Fibroblast of villous mesenchyme (primary cell): ENCODE measurements around the gene IGFBP4. TPM values are rescaled to one million over a fixed set of nuclear protein-coding genes. Genes with fewer than 3 reads are reported as not detected.

Experiments
- DNase-seq: peaks from one replicate; pipeline ENCODE4 v3.0.0-alpha.2; 2010; ENCODE audit warnings: low read depth
- H3K4me3 ChIP-seq: 2 replicates; pipeline ENCODE4 v1.5.1; 2011; ENCODE audit warnings: low read depth, mild to moderate bottlenecking, low read length
- total RNA-seq: library from RNA; depleted of rRNA; stranded (reverse); fragments of >200 nt; gene quantifications from 2 replicates; pipeline ENCODE4 v1.2.3, GENCODE V29; 2012
- TF ChIP-seq, protein P1 (sequence below): IDR thresholded peaks from 2 replicates; pipeline ENCODE4 v1.5.1; 2012; ENCODE audit warnings: low read depth, mild to moderate bottlenecking, low read length; ENCODE audit not compliant: insufficient read depth

The IGFBP4 gene
- total RNA-seq, 1 donor = 225 TPM

DNA sequence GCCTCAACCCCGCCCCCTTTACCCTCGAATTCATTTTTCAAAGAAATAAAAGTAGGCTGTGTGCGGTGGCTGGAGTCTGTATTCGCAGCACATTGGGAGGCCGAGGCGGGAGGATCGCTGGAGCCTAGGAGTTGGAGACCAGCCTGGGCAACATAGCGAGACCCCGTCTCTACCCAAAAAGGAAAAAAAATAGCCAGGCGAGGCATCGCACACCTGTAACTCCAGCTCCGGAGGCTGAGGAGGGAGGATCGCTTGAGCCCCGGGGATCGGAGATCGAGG, 24.9 kb upstream of the IGFBP4 start:
- TF ChIP-seq, protein P1, sequence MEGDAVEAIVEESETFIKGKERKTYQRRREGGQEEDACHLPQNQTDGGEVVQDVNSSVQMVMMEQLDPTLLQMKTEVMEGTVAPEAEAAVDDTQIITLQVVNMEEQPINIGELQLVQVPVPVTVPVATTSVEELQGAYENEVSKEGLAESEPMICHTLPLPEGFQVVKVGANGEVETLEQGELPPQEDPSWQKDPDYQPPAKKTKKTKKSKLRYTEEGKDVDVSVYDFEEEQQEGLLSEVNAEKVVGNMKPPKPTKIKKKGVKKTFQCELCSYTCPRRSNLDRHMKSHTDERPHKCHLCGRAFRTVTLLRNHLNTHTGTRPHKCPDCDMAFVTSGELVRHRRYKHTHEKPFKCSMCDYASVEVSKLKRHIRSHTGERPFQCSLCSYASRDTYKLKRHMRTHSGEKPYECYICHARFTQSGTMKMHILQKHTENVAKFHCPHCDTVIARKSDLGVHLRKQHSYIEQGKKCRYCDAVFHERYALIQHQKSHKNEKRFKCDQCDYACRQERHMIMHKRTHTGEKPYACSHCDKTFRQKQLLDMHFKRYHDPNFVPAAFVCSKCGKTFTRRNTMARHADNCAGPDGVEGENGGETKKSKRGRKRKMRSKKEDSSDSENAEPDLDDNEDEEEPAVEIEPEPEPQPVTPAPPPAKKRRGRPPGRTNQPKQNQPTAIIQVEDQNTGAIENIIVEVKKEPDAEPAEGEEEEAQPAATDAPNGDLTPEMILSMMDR = no peak
- DNase-seq = no peak
- H3K4me3 ChIP-seq = peak overlapping the region; percentile 81

- TF ChIP-seq, protein P1 = no peak
- no peak overlapping the region for H3K4me3 ChIP-seq
- no peak for DNase-seq
Observed at GRCh38 chr17:40419559-40420331, 23.5 kb upstream of the IGFBP4 start.

- no peak for DNase-seq
- H3K4me3 ChIP-seq = no peak overlapping the region
Observed at GRCh38 chr17:40422990-40423633, 20.1 kb upstream of the IGFBP4 start.

DNA sequence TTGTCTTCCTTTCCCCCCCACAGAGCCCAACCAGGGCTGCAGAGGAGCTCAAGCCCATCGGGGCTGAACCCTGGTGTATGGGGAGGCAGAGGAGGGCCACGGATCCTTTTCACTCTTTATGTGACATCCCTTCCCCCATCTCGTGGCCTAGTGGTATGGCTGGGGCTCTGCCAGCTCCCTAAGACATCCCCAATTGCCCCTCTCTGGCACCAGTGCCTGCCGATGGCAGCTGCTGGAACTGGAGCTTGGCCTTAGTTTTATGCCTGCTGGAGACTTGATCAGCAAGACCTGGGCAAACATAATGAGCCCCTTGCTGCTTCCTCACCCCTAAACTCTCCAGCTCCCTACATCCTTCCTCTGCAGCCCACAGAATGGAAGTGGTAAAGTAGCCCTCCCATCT, 17.5 kb upstream of the IGFBP4 start:
- TF ChIP-seq, protein P1 = no peak
- DNase-seq = no peak
- no peak overlapping the region for H3K4me3 ChIP-seq

More at GRCh38 chr17:40422990-40423633, 20.1 kb upstream of the IGFBP4 start:
- TF ChIP-seq, protein P1 = peak; percentile 18

DNA sequence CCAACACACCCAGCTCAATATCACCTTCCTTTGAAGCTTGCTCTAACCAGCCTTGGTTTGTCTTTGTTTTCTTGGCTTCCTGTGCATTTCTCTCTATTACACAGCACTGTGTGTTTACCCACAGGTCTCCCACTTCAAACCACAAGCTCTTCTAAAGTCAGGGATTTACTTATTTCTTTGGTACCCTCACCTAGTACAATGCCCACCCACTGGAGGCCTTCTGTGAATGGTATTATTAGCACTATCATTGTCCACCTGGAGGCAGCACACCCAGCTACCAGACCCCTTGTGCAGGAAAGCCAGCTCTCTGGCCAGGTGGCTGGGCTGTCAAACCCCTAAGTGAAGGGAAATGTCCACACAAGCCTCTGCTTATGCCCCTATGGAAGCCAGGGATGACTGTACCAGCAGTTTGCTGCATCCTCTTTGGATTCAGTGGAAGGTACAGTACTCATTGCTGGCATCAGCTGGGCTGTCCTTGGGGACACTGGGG, 16.2 kb upstream of the IGFBP4 start:
- TF ChIP-seq, protein P1 = no peak
- no peak overlapping the region for H3K4me3 ChIP-seq
- DNase-seq = no peak

DNA sequence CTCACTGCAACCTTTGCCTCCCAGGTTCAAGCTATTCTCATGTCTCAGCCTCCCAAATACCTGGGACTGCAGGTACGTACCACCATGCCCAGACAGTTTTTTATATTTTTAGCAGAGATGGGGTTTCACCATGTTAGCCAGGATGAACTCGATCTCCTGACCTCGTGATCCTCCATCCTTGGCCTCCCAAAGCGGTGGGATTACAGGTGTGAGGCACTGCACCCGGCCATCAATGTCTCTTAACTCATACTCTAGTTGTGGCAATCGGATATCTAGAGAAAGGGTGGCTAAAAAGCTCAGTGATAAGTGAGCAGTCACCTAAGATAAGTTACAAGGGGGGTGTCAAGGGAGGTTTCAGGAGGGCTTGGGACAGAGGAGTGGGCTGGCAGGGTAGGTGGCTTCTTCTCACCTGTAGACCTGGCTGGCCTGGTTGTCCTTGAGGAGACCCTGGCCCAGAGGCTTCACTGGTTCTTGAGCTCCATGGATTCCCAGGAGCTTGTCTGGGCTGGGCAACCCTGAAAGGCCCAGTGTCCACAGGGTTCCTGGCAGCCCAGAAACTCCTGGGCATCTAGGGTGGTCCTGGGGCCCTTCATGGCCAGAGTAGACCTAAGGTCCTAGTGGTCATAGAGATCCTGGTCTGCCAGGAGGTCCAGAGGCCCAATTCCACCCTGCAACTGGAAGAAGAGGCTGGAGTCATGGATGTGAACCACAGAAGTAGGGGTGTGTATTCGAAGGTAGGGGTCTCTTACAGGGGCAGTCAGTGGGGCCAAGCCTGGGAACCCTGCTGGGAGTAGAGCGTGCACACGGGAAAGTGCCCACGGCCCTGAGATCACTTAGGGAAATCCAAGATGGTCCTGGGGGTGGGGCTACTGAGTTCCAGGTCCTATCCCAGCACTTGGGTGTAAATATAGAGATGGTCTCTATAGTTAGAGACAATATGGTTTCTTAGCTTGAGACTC, 12.7 kb upstream of the IGFBP4 start:
- TF ChIP-seq, protein P1 = no peak

More for the DNA sequence above, 12.7 kb upstream of the IGFBP4 start:
- DNase-seq = no peak
- no peak overlapping the region for H3K4me3 ChIP-seq
